ENCODE data around the gene ZFP30. TPM values are rescaled to one million over a fixed set of nuclear protein-coding genes. Genes with fewer than 3 reads are reported as not detected.
A peak's percentile ranks its signal among the peaks of the same experiment; 100 is the strongest.

The ZFP30 gene
- total RNA-seq, 4 donors from 2014 or later, result 8.9 to 18.0 (median 9.5) TPM

DNA sequence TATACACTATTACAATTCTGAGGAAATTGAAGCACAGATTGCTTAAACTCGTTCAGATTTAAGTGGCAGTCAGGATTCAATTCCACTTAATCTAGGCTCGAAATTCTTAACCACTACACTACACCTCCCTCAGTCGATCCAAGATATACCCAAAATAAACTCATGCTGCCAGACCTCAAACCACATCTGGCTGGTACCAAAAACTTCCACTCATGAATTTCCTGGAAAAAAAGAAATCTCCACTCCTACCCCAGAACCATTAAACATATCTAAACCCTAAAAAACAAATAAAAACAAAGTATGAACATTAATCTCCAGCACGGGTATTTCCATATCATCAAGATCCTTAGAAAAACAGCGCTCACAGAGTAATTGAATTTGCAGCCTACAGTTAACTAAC lies 1.1 kb downstream of the ZFP30 start:
- no peak overlapping the region for H3K4me3 ChIP-seq (ENCODE audit: low read depth, poor library complexity, severe bottlenecking)
- TF ChIP-seq, protein P1, sequence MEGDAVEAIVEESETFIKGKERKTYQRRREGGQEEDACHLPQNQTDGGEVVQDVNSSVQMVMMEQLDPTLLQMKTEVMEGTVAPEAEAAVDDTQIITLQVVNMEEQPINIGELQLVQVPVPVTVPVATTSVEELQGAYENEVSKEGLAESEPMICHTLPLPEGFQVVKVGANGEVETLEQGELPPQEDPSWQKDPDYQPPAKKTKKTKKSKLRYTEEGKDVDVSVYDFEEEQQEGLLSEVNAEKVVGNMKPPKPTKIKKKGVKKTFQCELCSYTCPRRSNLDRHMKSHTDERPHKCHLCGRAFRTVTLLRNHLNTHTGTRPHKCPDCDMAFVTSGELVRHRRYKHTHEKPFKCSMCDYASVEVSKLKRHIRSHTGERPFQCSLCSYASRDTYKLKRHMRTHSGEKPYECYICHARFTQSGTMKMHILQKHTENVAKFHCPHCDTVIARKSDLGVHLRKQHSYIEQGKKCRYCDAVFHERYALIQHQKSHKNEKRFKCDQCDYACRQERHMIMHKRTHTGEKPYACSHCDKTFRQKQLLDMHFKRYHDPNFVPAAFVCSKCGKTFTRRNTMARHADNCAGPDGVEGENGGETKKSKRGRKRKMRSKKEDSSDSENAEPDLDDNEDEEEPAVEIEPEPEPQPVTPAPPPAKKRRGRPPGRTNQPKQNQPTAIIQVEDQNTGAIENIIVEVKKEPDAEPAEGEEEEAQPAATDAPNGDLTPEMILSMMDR (IDR thresholded peaks at IDR 0.05), result no peak
- no peak for TF ChIP-seq POLR2A (IDR thresholded peaks at IDR 0.05)
- DNase-seq (ENCODE audit: low spot score in 2 of 2), result no peak
- intact Hi-C loops (cut with DNase I; ENCODE audit: low total_unique reads), result no loop called here
- 0 to 2% methylated on average over 5 of the region's 5 CpGs for WGBS, 2 donors

DNA sequence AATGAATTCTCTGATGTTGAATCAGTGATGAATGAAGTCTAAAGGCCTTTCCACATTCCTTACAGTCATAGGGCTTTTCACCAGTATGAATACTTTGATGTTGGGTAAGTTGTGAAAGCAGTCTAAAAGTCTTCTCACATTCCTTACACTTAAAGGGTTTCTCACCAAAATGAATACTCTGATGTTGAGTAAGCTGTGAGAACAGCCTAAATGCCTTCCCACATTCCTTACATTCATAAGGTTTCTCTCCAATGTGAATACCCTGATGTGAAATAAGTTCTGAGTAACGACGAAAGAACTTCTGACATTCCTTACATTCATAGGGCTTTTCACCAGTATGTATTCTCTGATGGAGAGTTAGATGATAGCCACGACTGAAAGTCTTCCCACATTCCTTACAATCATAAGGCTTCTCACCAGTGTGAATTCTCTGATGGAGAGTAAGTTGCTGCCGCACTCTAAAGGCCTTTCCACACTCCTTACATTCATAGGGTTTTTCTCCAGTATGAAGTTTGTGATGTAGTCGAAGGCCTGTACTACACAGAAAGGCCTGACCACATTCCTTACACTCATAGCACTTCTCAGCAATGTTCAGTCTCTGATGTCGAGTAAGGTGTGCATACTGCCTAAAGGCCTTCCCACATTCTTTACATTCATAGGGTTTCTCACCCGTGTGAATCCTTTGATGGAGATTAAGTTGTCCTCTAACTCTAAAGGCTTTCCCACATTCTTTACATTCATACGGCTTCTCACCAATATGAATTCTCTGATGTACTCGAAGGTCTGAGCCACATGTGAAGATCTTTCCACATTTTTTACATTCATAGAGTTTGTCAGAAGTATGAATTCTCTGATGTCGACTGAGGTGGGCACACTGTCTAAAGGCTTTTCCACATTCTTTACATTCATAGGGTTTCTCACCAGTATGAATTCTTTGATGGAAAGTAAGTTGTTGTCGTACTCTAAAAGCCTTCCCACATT lies 19.9 kb downstream of the ZFP30 start:
- no peak overlapping the region for H3K4me3 ChIP-seq (ENCODE audit: low read depth, poor library complexity, severe bottlenecking)
- DNase-seq (ENCODE audit: low spot score in 2 of 2), result no peak
- TF ChIP-seq POLR2A (IDR thresholded peaks at IDR 0.05), result no peak
- intact Hi-C loops (cut with DNase I; ENCODE audit: low total_unique reads), result no loop called here
- 91 to 95% methylated on average over 11 of the region's 11 CpGs for WGBS, 2 donors

DNA sequence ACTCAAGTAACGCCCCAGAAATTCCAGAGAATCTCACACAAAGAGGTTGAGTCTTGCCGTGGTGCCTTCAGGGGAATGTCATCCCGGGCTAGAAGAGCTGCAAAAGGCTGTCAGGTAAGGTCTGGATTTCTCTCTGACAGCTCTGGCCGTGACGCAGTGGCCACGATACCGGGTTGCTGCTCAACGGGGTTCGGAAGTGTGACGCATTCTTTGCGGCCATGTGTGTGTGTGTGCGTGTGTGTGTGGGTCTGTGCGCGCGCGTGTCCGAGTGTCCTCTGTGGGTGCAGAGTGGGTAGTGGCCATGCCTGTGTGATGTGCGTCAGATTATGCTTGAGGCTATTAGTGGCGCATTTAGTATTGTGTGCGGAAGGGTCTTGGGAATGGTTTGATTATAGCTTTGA lies 60.3 kb downstream of the ZFP30 start:
- TF ChIP-seq POLR2A (IDR thresholded peaks at IDR 0.05), result no peak
- TF ChIP-seq, protein P1 (IDR thresholded peaks at IDR 0.05), result no peak
- intact Hi-C loops (cut with DNase I; ENCODE audit: low total_unique reads), result no loop called here
- DNase-seq (ENCODE audit: low spot score in 2 of 2), result peak; percentile 50 to 91
- 0 to 1% methylated on average over 12 to 20 of the region's 20 CpGs for WGBS, 2 donors
- H3K4me3 ChIP-seq (ENCODE audit: low read depth, poor library complexity, severe bottlenecking), result peak overlapping the region; percentile 73

DNA sequence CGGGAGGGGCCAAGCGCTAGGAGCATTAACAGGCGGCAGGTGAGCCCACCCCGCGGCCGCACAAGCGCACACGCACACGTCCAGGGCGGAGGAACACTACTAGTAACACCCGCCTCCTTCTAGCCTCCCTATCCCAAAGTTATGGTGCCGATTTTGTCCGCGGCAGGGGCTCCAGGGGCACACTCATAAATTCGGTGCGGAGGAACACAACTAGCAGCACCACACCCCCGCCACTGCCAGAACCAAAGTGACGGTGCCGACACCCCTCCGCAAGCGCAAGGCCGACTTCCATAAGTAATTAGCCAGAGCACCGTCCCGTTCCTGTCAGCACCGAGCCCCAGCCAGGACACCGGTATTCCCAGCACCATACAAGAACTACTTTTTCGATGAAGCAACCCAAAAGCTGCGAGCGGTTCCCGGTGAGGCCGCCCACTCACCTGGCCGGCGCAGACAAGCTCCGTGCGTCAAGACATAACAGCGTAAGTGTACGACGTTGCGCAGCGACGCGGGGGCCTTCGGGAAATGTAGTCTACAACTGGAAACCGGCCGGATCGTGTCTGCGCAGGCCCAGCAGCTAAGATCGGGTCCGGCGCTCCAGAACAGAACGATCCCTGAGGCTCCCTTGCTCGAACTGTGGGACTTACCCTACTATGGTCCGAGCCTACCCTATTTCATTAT lies 60.8 kb downstream of the ZFP30 start, which contains the start of the genes ZNF540 and ZNF571:
Gene ZNF540 (plus strand): TSS at position 573 of the 678 bp plus-strand sequence. CDS start 3,572 bp downstream, outside the sequence.
Gene ZNF571 (minus strand): TSS at position 489 of the 678 bp plus-strand sequence. CDS start 8,116 bp downstream, outside the sequence.
- 0% methylated on average over 42 to 44 of the region's 53 CpGs for WGBS, 2 donors
- H3K4me3 ChIP-seq (ENCODE audit: low read depth, poor library complexity, severe bottlenecking), result peak within 1 kb of the TSS; percentile 73
- DNase-seq (ENCODE audit: low spot score in 2 of 2), result peak; percentile 94 to 99
- no peak for TF ChIP-seq POLR2A (IDR thresholded peaks at IDR 0.05)
- TF ChIP-seq, protein P1 (IDR thresholded peaks at IDR 0.05), result no peak
- intact Hi-C loops (cut with DNase I; ENCODE audit: low total_unique reads), result no loop called here

DNA sequence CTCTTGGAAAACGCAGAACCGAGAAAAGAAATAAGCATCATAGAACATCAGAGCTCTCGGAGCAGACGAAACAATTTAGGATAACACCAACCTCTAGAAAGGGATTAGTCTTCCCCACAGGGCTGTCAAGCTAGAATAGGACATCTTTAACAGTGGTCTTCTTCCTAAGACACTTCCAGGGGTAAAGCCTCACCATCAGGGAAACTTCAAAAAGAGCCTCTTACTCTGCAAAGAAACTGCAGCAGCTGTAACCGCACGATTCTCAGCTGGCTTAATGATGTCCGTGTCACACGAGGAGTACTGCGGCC lies 61.3 kb downstream of the ZFP30 start:
- intact Hi-C loops (cut with DNase I; ENCODE audit: low total_unique reads), result no loop called here
- DNase-seq (ENCODE audit: low spot score in 2 of 2), result no peak
- 2% methylated on average over 9 of the region's 9 CpGs for WGBS, 2 donors

More for the DNA sequence above, 61.3 kb downstream of the ZFP30 start:
- peak overlapping the region; percentile 73 for H3K4me3 ChIP-seq (ENCODE audit: low read depth, poor library complexity, severe bottlenecking)
- TF ChIP-seq, protein P1 (IDR thresholded peaks at IDR 0.05), result no peak
- TF ChIP-seq POLR2A (IDR thresholded peaks at IDR 0.05), result no peak
